C1 segment of cervical spinal cord (tissue), 14 donors: ENCODE measurements around the gene LTBP1.

Source experiments
- DNase-seq, 14 donors: peaks; one replicate each; lab custom pipeline; 2025; lab: John Stamatoyannopoulos, UW

LTBP1 gene

DNA sequence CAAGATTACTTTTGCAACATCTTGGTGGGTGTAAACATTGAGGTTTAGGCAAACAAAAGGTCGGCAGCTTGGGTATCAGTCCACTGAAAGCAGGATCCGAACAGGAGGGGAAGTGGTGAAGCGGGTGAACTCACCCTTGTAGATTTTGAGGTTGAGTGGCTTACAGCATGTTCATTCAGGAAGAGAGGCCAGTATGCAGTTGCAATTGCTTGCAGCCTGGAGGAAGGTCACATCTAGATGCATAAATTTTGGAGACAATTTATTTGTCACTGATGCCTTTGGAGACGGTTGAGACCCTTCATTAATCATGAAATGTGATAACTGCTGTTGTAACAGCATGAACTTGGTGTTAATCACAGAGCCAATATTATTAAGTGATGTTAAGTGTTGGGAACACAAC is 131.1 kb downstream of the LTBP1 start:
- DNase-seq = no peak

DNA sequence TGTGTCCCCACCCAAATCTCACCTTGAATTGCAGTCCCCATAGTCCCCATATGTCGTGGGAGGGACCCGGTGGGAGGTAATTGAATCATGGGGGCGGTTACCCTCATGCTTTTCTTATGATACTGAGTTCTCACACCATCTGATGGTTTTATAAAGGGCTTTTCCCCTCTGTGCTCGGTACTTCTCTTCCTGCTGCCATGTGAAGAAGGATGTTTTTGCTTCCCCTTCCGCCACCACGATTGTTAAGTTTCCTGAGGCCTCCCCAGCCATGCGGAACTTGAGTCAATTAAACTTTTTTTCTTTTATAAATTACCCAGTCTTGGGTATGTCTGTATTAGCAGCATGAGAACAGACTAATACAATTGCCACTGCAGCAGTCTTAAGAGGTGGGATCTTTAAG is 134.9 kb downstream of the LTBP1 start:
- DNase-seq = no peak

- DNase-seq = no peak
Observed at GRCh38 chr2:33083699-33084387, 137.1 kb downstream of the LTBP1 start.

- no peak for DNase-seq
Observed at GRCh38 chr2:33084433-33084832, 137.7 kb downstream of the LTBP1 start.

DNA sequence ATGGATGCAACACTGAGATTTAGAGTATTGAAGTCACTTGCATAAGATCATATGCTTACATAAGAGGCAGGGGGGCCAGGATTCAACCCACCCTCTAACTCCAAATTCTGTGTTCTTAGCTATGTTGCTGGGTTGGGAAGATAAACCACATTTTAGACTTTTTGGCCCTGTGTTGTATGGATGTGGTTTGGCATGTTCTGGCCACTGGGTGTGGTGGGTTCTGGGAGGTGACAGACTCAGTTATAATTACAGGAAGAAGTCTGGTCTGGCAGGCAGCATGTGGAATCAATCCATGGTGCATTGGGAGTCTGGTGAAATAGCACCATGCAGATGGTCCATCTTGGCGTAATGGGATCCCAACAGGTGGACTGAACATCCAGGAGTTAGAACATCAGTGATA is 138.9 kb downstream of the LTBP1 start:
- no peak for DNase-seq

- DNase-seq = no peak
Observed at GRCh38 chr2:33086400-33087015, 139.8 kb downstream of the LTBP1 start.

GRCh38 chr2:33090553-33091134 is 143.9 kb downstream of the LTBP1 start:
- DNase-seq = no peak

GRCh38 chr2:33091541-33092123 is 144.9 kb downstream of the LTBP1 start:
- DNase-seq = no peak

GRCh38 chr2:33093283-33093993 is 146.7 kb downstream of the LTBP1 start:
- no peak for DNase-seq

DNA sequence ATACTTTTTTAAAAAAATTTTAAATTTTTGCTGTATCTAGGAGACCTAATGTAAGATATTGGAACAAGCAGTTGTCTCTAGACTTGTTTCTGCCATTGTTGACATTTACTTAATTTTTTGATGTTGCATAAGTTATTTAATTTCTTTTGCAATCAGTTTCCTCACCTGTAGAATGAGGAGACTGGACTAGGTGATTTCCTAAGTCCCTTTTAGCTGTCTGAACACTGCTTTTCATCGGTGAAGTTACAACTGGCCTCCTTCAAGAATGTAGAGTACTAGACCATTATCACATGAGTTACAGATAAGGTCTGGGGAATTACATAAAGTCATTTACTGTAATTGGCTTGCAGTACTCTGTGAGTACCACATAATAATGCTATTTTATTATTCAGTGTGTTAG is 147.6 kb downstream of the LTBP1 start:
- DNase-seq = no peak

- no peak for DNase-seq
Observed at GRCh38 chr2:33099989-33100388, 153.2 kb downstream of the LTBP1 start.

- DNase-seq = no peak
Observed at GRCh38 chr2:33100921-33101320, 154.2 kb downstream of the LTBP1 start.

GRCh38 chr2:33104052-33104623 is 157.4 kb downstream of the LTBP1 start:
- DNase-seq = no peak

GRCh38 chr2:33104726-33105125 is 158.0 kb downstream of the LTBP1 start:
- DNase-seq = no peak

GRCh38 chr2:33106115-33106514 is 159.4 kb downstream of the LTBP1 start:
- no peak for DNase-seq

DNA sequence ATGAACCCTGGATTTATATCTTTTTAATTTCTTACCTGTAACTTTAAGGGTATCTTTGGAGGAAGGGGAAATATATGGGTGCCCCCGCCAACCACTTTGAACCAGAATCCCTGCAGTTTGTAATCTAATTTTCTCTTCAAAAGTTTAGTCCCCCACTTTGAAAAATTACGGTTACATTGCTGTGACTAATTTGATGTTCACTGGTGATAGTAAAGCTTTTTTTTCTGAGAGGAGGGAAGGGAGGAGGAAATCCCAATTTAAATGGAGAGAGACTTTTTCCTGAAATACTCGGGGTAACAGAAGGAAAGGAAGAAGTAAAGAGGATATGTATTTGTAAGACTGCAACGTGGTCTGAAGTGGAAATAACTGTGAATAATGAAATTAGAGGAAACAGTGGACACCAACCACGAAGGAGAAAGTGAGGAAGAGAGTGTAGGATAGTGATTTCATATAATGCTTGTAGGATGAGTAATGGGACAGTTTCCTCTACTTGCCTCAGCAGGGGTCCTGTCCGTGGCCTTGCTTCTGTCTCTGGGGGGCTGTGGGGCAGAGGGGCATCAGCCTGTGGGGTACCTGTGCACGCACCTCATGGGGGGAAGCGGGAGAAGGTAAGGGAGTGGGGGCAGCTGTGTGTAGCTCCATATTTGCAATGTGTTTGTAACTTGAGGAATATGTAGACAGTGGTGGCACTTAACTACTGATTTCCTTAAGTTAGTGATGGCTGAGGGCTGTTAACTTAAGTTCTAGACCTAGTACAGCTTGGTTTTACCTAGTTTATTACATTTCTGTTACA is 161.1 kb downstream of the LTBP1 start:
- DNase-seq = no peak

DNA sequence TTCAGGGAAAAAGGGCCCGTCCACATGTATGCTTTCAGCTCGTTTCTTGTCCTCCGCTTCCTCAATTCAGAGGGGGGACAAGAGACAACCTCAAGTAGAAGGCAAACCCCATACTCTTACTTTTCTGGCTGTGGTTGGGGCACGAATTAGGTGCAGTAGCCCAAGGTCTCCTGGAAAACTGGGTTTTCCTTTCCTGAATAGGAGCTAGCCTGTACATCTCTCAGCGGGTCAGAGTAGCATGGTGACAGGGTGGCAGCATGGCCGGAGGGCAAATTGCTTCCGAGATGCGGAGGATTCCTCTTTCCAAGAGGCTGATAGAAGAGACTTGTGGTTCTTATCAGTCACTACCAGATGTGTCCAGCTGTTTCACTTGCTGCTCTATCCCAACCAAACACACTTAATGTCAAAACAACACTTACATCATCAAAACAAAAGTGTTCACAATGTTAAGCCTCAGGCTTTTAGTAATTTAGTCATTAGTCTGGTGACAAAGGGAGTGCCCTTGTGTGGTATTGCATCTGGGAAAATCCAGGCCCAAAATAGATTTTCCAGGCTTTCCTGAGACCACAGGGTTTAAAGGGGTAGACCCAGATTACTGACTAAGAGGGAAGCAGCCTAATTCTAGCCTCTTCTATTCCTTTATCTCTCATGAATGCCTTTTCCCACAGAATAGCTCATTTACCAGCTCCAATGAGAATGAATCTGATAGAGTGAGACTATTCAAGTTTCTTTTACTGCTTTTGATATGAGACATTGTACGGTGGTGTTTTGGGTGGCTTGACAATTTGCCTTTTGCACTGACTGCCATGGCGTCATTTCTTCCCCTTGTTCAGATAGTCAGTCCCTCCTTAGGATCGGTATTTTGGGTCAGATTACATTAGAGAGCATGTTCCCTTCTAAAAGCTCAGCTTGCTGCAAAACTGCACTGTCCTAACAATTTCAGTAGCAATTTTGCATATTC is 162.0 kb downstream of the LTBP1 start:
- DNase-seq = no peak

DNA sequence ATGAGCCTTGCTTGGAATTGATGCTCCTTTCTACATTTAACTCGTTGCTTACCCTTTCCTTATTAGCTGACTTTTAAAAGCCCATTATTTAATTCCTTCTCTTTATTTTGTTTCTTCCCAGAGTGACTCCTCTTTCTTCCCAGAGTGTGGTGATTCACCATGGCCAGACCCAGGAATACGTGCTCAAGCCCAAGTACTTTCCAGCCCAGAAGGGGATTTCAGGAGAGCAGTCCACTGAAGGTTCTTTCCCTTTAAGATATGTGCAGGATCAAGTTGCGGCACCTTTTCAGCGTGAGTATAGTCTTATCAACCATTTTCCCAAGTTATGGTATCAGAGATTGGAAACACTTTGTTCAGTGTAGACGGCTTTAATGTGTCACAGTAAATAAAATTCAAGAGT is 163.7 kb downstream of the LTBP1 start:
- no peak for DNase-seq

GRCh38 chr2:33111002-33111446 is 164.3 kb downstream of the LTBP1 start:
- DNase-seq = no peak

GRCh38 chr2:33115196-33115595 is 168.4 kb downstream of the LTBP1 start:
- no peak for DNase-seq
